ENCODE results near the gene RNF220.

DNA sequence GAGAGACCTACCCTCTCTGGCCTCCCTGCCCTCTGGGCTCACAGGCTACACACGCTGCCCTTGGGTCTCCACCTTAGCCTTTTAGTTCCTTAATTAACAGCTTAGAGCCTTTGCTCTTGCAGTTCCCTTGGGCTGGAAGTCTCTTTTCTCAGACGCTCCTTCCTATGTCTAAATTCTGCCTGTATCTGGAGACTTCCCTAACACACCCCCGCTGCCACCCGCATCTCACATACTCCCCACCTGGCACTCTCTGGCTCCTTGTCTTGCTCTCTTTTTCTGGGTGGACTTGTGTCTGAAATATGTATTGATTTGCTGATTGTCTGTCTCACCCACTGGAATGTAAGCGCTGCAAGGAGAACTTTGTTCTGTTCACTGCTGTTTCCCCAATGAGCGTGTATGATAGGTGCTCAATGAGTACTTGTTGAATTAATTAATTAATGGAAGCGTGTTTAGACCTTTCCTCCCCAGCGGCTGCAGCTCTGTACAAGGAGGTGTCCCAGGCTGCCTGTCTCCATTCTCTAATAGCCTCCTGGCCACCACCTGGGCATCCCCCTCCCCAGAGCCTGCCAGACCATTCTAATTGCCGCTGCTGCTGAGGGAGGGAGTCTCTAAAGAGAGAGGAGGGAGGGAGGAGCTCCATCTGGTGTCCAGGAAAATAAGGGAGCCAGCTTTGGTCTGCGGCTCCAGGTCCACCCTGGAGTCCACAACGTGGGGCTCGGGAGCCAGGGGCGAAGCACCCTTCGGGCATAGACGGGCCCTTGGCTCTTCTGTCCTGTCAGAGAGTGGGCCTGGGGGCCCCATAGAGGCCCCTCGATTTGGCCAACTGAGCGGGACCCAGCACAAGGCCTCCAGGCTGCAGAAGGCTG is 95.4 kb downstream of the RNF220 start:
- TF ChIP-seq, protein P1, sequence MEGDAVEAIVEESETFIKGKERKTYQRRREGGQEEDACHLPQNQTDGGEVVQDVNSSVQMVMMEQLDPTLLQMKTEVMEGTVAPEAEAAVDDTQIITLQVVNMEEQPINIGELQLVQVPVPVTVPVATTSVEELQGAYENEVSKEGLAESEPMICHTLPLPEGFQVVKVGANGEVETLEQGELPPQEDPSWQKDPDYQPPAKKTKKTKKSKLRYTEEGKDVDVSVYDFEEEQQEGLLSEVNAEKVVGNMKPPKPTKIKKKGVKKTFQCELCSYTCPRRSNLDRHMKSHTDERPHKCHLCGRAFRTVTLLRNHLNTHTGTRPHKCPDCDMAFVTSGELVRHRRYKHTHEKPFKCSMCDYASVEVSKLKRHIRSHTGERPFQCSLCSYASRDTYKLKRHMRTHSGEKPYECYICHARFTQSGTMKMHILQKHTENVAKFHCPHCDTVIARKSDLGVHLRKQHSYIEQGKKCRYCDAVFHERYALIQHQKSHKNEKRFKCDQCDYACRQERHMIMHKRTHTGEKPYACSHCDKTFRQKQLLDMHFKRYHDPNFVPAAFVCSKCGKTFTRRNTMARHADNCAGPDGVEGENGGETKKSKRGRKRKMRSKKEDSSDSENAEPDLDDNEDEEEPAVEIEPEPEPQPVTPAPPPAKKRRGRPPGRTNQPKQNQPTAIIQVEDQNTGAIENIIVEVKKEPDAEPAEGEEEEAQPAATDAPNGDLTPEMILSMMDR (conservative IDR thresholded peaks at IDR 0.05): no peak
- no peak for TF ChIP-seq ZFX (IDR thresholded peaks at IDR 0.05)

Data from C4-2B (cell line).